Measurements from ENCODE around the gene KLF3.

KLF3 gene

GRCh38 chr4:38745881-38746280, 81.9 kb downstream of the KLF3 start:
- no peak for DNase-seq (ENCODE audit: low spot score)

- DNase-seq (ENCODE audit: low spot score), result no peak
Observed at GRCh38 chr4:38747629-38748028, 83.6 kb downstream of the KLF3 start.

GRCh38 chr4:38749336-38749735, 85.3 kb downstream of the KLF3 start:
- DNase-seq (ENCODE audit: low spot score), result no peak
